MM.1S (cell line): Measurements from ENCODE around the gene SMOC2.

Experiments
- DNase-seq: peaks from one replicate; pipeline ENCODE4 v3.0.0-alpha.2; 2015
- H2AFZ ChIP-seq: fragments of 300-600 bp; sonication (generic); 2 replicates; pipeline ENCODE4 v1.6.0; 2016; ENCODE audit warnings: antibody characterized with exemption, low read length
- H3F3A ChIP-seq: fragments of 300-600 bp; sonication (generic); 2 replicates; pipeline ENCODE4 v1.6.1; 2016; ENCODE audit warnings: mild to moderate bottlenecking, antibody characterized with exemption, low read length, moderate library complexity, mixed read lengths; ENCODE audit not compliant: insufficient read depth
- H3K27ac ChIP-seq: fragments of 300-600 bp; sonication (generic); 2 replicates; pipeline ENCODE4 v1.5.1; 2016; ENCODE audit warnings: mild to moderate bottlenecking, low read length
- H3K27me3 ChIP-seq: fragments of 300-600 bp; sonication (generic); replicated peaks from 2 replicates; pipeline ENCODE4 v1.6.0; 2016; ENCODE audit warnings: low read length; ENCODE audit not compliant: insufficient read depth
- H3K36me3 ChIP-seq: fragments of 300-600 bp; sonication (generic); replicated peaks from 2 replicates; pipeline ENCODE4 v1.6.1; 2016; ENCODE audit warnings: mild to moderate bottlenecking, low read length, mixed read lengths; ENCODE audit not compliant: insufficient read depth
- H3K4me1 ChIP-seq: fragments of 300-600 bp; sonication (generic); 2 replicates; pipeline ENCODE4 v1.6.1; 2016; ENCODE audit warnings: low read length, mixed read lengths
- H3K4me2 ChIP-seq: fragments of 300-600 bp; sonication (generic); 2 replicates; pipeline ENCODE4 v1.6.0; 2016; ENCODE audit warnings: low read depth, low read length
- H3K4me3 ChIP-seq: fragments of 300-600 bp; sonication (generic); 2 replicates; pipeline ENCODE4 v1.5.1; 2016; ENCODE audit warnings: low read length, mixed read lengths
- H3K79me2 ChIP-seq: fragments of 300-600 bp; sonication (generic); 2 replicates; pipeline ENCODE4 v1.6.1; 2016; ENCODE audit warnings: mixed run types, low read length, mixed read lengths
- H3K9ac ChIP-seq: fragments of 300-600 bp; sonication (generic); 2 replicates; pipeline ENCODE4 v1.6.1; 2016; ENCODE audit warnings: low read length, mixed read lengths
- H3K9me2 ChIP-seq: fragments of 300-600 bp; sonication (generic); replicated peaks from 2 replicates; pipeline ENCODE4 v1.6.1; 2016; ENCODE audit warnings: mild to moderate bottlenecking, low read length, mixed read lengths; ENCODE audit not compliant: insufficient read depth
- H3K9me3 ChIP-seq: fragments of 300-600 bp; sonication (generic); replicated peaks from 2 replicates; pipeline ENCODE4 v1.6.1; 2016; ENCODE audit warnings: mild to moderate bottlenecking, low read length, mixed read lengths; ENCODE audit not compliant: insufficient read depth
- H4K20me1 ChIP-seq: fragments of 300-600 bp; sonication (generic); 2 replicates; pipeline ENCODE4 v1.6.1; 2016; ENCODE audit warnings: mild to moderate bottlenecking, low read length, moderate library complexity, mixed read lengths; ENCODE audit not compliant: insufficient read depth
- EZH2 ChIP-seq: fragments of 300-600 bp; sonication (generic); optimal IDR thresholded peaks from 2 replicates; pipeline ENCODE3; 2017; ENCODE audit warnings: low read depth, mild to moderate bottlenecking, antibody characterized with exemption, low read length, mixed read lengths
- EZH2phosphoT487 ChIP-seq: fragments of 300-600 bp; sonication (generic); IDR thresholded peaks from 2 replicates; pipeline ENCODE4 v1.6.1; 2018; ENCODE audit warnings: antibody characterized with exemption, low read length
- TF ChIP-seq, protein P1 (sequence below): fragments of 300-600 bp; sonication (generic); IDR thresholded peaks from 2 replicates; pipeline ENCODE4 v1.5.1; 2016; ENCODE audit warnings: antibody characterized with exemption, low read length, mixed read lengths

SMOC2 gene

DNA sequence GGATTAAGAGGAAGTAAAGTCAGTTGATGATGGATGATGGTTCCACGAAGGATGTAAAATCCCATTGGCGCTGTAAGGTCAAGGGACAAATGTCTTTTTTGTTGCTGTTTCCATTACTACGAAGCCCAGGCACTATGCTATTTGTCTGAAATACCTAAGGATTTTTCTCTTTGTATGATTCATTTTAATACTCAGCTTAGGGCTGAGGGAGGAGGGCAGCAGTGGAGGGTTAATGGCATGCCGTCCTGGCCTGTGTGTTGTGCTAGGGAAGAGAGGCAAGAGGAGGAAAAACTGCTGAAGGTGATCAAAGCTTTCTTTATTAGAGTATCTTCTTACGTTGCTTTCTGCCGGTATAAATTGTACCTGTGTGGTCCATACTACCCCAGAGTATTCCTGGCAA is 6.5 kb upstream of the SMOC2 start:
- no peak overlapping the region for H2AFZ ChIP-seq
- TF ChIP-seq, protein P1, sequence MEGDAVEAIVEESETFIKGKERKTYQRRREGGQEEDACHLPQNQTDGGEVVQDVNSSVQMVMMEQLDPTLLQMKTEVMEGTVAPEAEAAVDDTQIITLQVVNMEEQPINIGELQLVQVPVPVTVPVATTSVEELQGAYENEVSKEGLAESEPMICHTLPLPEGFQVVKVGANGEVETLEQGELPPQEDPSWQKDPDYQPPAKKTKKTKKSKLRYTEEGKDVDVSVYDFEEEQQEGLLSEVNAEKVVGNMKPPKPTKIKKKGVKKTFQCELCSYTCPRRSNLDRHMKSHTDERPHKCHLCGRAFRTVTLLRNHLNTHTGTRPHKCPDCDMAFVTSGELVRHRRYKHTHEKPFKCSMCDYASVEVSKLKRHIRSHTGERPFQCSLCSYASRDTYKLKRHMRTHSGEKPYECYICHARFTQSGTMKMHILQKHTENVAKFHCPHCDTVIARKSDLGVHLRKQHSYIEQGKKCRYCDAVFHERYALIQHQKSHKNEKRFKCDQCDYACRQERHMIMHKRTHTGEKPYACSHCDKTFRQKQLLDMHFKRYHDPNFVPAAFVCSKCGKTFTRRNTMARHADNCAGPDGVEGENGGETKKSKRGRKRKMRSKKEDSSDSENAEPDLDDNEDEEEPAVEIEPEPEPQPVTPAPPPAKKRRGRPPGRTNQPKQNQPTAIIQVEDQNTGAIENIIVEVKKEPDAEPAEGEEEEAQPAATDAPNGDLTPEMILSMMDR: no peak
- TF ChIP-seq EZH2 (no peak), EZH2phosphoT487 (no peak)
- no peak for DNase-seq
- H3K27me3 ChIP-seq: no peaks in the 10 kb centered on the region
- no peaks in the 10 kb centered on the region for H3K36me3 ChIP-seq
- H3K4me2 ChIP-seq: no peak overlapping the region
- no peaks in the 10 kb centered on the region for H3F3A ChIP-seq
- no peak overlapping the region for H3K9ac ChIP-seq
- no peaks in the 10 kb centered on the region for H3K4me1 ChIP-seq
- H3K27ac ChIP-seq: no peak overlapping the region
- H4K20me1 ChIP-seq: no peaks in the 10 kb centered on the region
- no peak overlapping the region for H3K4me3 ChIP-seq
- H3K9me2 ChIP-seq: no peaks in the 10 kb centered on the region
- no peaks in the 10 kb centered on the region for H3K9me3 ChIP-seq
- no peaks in the 10 kb centered on the region for H3K79me2 ChIP-seq

DNA sequence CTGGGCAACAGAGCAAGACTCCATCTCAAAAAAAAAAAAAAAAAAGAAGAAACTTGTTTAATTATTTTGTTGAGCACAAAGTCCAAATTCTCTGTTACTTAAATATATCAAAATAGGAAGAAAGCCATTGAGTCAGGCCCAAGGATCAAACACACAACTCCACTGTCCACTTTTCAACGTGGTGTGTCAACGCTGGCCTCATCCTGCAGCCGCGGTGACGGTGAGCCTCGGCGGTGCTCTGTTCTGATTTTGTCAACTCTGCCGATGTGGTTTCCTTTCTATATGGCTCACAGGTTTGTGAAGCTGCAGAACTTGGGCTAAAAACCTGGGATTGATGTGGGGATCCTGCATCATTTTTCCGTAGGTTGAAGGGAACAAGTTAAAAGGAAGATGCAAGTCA is 3.2 kb upstream of the SMOC2 start:
- Histone ChIP-seq H3K9ac (no peak overlapping the region), H3K79me2 (no peaks in the 10 kb centered on the region), H3K9me3 (no peaks in the 10 kb centered on the region), H3K4me2 (no peak overlapping the region), H2AFZ (no peak overlapping the region), H3K27me3 (no peaks in the 10 kb centered on the region), H3K36me3 (no peaks in the 10 kb centered on the region), H3F3A (no peaks in the 10 kb centered on the region), H3K4me1 (no peaks in the 10 kb centered on the region), H3K4me3 (no peak overlapping the region), H3K9me2 (no peaks in the 10 kb centered on the region), H3K27ac (no peak overlapping the region), H4K20me1 (no peaks in the 10 kb centered on the region)
- no peak for DNase-seq
- TF ChIP-seq EZH2phosphoT487: no peak
- no peak for TF ChIP-seq EZH2
- TF ChIP-seq, protein P1: no peak

DNA sequence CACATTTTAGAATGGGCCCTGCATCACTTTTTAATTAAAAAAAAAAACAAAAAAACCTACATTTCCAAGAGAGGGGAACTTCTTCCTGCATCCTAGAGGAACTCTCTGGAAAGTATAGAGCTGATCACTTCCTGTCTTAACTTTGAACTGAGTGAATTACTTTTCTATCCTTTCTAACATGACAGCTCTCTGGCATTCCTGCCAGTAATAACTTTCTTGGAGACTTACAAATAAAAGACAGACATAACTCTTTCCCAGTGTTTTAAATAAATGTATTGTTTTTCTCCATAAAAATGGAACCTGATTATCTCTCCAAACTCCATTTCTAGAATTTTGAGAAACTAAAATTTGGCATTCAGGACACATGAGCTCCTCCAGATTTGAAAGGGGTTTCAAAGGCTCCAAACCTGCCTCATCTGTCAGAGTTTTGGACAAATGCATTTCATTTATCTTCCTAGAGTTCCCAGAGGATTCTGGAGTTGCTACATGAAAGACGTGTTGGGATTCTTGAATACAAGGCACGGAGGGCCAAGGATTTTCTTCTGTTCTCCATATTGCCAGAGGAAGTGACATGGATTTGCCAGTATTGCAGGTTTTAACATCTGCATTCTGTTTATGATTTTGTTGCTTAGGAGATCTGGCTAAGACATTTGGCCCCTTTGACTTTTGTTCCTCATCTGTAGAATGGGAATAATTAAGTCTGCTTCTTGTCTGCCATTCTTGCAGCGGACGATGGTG is 2.0 kb upstream of the SMOC2 start:
- no peak overlapping the region for H3K9ac ChIP-seq
- TF ChIP-seq EZH2phosphoT487: no peak
- TF ChIP-seq EZH2: no peak
- TF ChIP-seq, protein P1: no peak
- H4K20me1 ChIP-seq: no peaks in the 10 kb centered on the region
- no peaks in the 10 kb centered on the region for H3F3A ChIP-seq
- H3K4me1 ChIP-seq: no peaks in the 10 kb centered on the region
- no peaks in the 10 kb centered on the region for H3K27me3 ChIP-seq
- H3K27ac ChIP-seq: no peak overlapping the region
- no peak for DNase-seq
- no peaks in the 10 kb centered on the region for H3K36me3 ChIP-seq
- no peaks in the 10 kb centered on the region for H3K9me2 ChIP-seq
- no peaks in the 10 kb centered on the region for H3K79me2 ChIP-seq
- no peaks in the 10 kb centered on the region for H3K9me3 ChIP-seq
- H3K4me2 ChIP-seq: no peak overlapping the region
- no peak overlapping the region for H3K4me3 ChIP-seq
- no peak overlapping the region for H2AFZ ChIP-seq
